Adipocyte (in vitro differentiated cells): ENCODE measurements around the gene CLDN1.

Experiments
- DNase-seq: peaks from one replicate; pipeline ENCODE4 v3.0.0-alpha.2; 2015; ENCODE audit warnings: low read depth
- H3K27me3 ChIP-seq: replicated peaks from 2 replicates; pipeline ENCODE4 v1.7.0; 2013; ENCODE audit warnings: mild to moderate bottlenecking, low read length, moderate library complexity; ENCODE audit not compliant: control insufficient read depth, insufficient read depth
- H3K36me3 ChIP-seq: 2 replicates; pipeline ENCODE4 v1.7.0; 2013; ENCODE audit warnings: low read length, mild to moderate bottlenecking, moderate library complexity; ENCODE audit not compliant: control insufficient read depth, insufficient read depth, severe bottlenecking
- H3K4me1 ChIP-seq: 2 replicates; pipeline ENCODE4 v1.7.0; 2013; ENCODE audit warnings: mild to moderate bottlenecking, low read length, moderate library complexity; ENCODE audit not compliant: control insufficient read depth, insufficient read depth
- H3K4me3 ChIP-seq: 2 replicates; pipeline ENCODE4 v1.7.0; 2013; ENCODE audit warnings: mild to moderate bottlenecking, low read length, moderate library complexity
- H3K9ac ChIP-seq: 2 replicates; pipeline ENCODE4 v1.7.0; 2013; ENCODE audit warnings: mild to moderate bottlenecking, low read length, moderate library complexity
- H3K9me3 ChIP-seq: 2 replicates; pipeline ENCODE4 v1.7.0; 2013; ENCODE audit warnings: mild to moderate bottlenecking, low read length, moderate library complexity; ENCODE audit not compliant: control insufficient read depth

Gene CLDN1, protein sequence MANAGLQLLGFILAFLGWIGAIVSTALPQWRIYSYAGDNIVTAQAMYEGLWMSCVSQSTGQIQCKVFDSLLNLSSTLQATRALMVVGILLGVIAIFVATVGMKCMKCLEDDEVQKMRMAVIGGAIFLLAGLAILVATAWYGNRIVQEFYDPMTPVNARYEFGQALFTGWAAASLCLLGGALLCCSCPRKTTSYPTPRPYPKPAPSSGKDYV

GRCh38 chr3:190321789-190322603, at the start of gene CLDN1:
TSS of gene CLDN1 (minus strand) at chr3:190322446. CDS start at chr3:190322206, 240 bp downstream.
- Histone ChIP-seq H3K9ac (peak within 1 kb of the TSS; percentile 57), H3K27me3 (peaks cover 12% of the 10 kb centered on the region), H3K9me3 (no peaks in the 10 kb centered on the region), H3K4me1 (peaks cover 18% of the 10 kb centered on the region), H3K36me3 (no peaks in the 10 kb centered on the region), H3K4me3 (peak within 1 kb of the TSS; percentile 77)
- peak; percentile 94 for DNase-seq

DNA sequence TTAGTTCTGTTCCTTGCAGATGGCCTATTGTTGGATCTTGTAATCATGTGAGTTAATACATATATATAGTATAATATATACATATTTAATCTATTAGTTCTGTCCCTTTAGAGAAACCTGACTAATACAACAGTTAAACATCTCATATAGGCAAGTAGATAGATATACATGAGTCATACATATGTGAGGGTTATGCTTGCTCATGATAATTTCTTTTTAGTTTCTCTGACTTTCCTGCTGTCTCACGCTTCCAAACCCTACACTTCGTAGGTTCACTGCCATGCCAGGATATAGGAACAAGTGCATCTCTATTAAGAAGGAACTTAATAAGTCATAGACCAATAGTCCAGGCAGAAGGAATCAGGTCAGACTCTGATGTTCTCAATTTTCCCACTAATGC, 48.9 kb upstream of the CLDN1 start:
- H3K9me3 ChIP-seq, result no peaks in the 10 kb centered on the region
- no peak overlapping the region for H3K9ac ChIP-seq
- no peak for DNase-seq
- no peaks in the 10 kb centered on the region for H3K4me1 ChIP-seq
- no peak overlapping the region for H3K4me3 ChIP-seq
- no peaks in the 10 kb centered on the region for H3K36me3 ChIP-seq
- no peaks in the 10 kb centered on the region for H3K27me3 ChIP-seq

GRCh38 chr3:190370369-190370768, 48.1 kb upstream of the CLDN1 start:
- H3K4me1 ChIP-seq, result no peaks in the 10 kb centered on the region
- DNase-seq, result no peak
- H3K27me3 ChIP-seq, result no peaks in the 10 kb centered on the region
- no peak overlapping the region for H3K9ac ChIP-seq
- no peaks in the 10 kb centered on the region for H3K9me3 ChIP-seq
- no peaks in the 10 kb centered on the region for H3K36me3 ChIP-seq
- no peak overlapping the region for H3K4me3 ChIP-seq

GRCh38 chr3:190369668-190370295, 47.5 kb upstream of the CLDN1 start:
- peak; percentile 29 for DNase-seq
- Histone ChIP-seq H3K9me3 (no peaks in the 10 kb centered on the region), H3K27me3 (no peaks in the 10 kb centered on the region), H3K4me3 (no peak overlapping the region), H3K9ac (no peak overlapping the region), H3K36me3 (no peaks in the 10 kb centered on the region), H3K4me1 (no peaks in the 10 kb centered on the region)

GRCh38 chr3:190368881-190369280, 46.6 kb upstream of the CLDN1 start:
- H3K4me1 ChIP-seq, result no peaks in the 10 kb centered on the region
- H3K9me3 ChIP-seq, result no peaks in the 10 kb centered on the region
- H3K27me3 ChIP-seq, result no peaks in the 10 kb centered on the region
- DNase-seq, result no peak
- H3K9ac ChIP-seq, result no peak overlapping the region
- H3K4me3 ChIP-seq, result no peak overlapping the region
- H3K36me3 ChIP-seq, result no peaks in the 10 kb centered on the region

- no peaks in the 10 kb centered on the region for H3K4me1 ChIP-seq
- no peak overlapping the region for H3K9ac ChIP-seq
- no peaks in the 10 kb centered on the region for H3K36me3 ChIP-seq
- DNase-seq, result peak; percentile 21
- H3K27me3 ChIP-seq, result no peaks in the 10 kb centered on the region
- no peak overlapping the region for H3K4me3 ChIP-seq
- H3K9me3 ChIP-seq, result no peaks in the 10 kb centered on the region
These were observed 43.9 kb upstream of the CLDN1 start for GRCh38 chr3:190366133-190366532.

DNA sequence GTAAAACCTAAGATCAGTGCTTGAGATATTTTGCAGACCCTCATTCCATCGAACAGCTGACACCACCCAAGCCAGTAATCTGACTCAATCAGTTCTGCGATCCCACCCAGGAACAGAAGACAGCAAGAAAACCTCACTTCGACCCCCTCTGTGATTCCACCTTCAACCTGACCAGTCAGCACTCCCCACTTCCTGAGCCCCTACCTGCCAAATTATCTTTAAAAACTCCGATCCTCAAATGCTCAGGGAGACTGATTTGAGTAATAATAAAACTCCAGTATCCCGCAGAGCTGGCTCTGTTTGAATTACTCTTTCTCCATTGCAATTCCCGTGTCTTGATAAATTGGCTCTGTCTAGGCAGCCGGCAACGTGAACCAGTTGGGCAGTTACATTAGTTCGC, 40.0 kb upstream of the CLDN1 start:
- no peak overlapping the region for H3K9ac ChIP-seq
- H3K36me3 ChIP-seq, result no peaks in the 10 kb centered on the region
- no peaks in the 10 kb centered on the region for H3K27me3 ChIP-seq
- DNase-seq, result no peak
- no peaks in the 10 kb centered on the region for H3K4me1 ChIP-seq
- H3K4me3 ChIP-seq, result no peak overlapping the region
- no peaks in the 10 kb centered on the region for H3K9me3 ChIP-seq

GRCh38 chr3:190361791-190362190, 39.5 kb upstream of the CLDN1 start:
- no peaks in the 10 kb centered on the region for H3K4me1 ChIP-seq
- H3K9ac ChIP-seq, result no peak overlapping the region
- no peaks in the 10 kb centered on the region for H3K9me3 ChIP-seq
- no peaks in the 10 kb centered on the region for H3K36me3 ChIP-seq
- no peaks in the 10 kb centered on the region for H3K27me3 ChIP-seq
- H3K4me3 ChIP-seq, result no peak overlapping the region
- DNase-seq, result no peak

DNA sequence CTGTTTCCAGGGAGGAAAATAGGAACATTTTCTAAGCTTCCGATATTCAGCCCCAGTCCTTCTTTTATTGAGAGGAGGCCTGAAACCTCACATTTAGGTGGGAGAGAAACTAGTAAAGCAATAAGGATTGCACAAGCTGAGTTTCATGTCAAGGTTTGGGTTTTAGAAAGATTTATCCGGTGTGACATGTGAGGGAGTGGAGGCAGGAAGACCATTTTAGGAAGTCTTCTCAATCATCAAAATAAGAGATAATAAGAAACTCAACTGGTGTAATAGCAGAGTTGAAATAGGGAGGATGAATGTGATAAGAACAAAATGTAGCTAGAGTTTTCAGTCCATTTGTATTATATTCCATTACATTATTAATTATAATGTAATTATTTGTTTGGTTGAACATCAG, 38.0 kb upstream of the CLDN1 start:
- H3K9me3 ChIP-seq, result no peaks in the 10 kb centered on the region
- no peaks in the 10 kb centered on the region for H3K27me3 ChIP-seq
- H3K9ac ChIP-seq, result no peak overlapping the region
- no peak overlapping the region for H3K4me3 ChIP-seq
- no peaks in the 10 kb centered on the region for H3K36me3 ChIP-seq
- H3K4me1 ChIP-seq, result no peaks in the 10 kb centered on the region
- DNase-seq, result no peak

DNA sequence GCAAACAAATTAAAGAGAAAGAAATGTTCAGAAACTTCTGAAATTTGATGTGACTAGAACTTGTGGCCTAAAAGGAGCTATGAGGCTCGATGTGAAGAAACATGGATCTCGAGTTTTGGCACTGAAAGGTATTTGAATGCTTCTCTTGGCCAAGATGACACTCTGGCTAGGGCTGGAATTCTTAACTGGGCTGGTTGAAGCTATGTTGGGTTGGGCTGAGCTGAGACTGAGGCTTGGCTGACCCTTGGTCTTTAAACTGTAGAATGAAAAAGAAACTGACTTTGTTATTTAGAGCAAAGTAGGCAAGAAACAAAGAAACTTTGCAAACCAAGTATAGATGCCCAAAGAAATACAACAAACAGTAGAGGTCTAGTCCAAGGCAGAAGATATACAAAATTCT, 37.6 kb upstream of the CLDN1 start:
- no peak overlapping the region for H3K4me3 ChIP-seq
- DNase-seq, result no peak
- H3K9me3 ChIP-seq, result no peaks in the 10 kb centered on the region
- H3K4me1 ChIP-seq, result no peaks in the 10 kb centered on the region
- H3K36me3 ChIP-seq, result no peaks in the 10 kb centered on the region
- no peak overlapping the region for H3K9ac ChIP-seq
- H3K27me3 ChIP-seq, result no peaks in the 10 kb centered on the region

DNA sequence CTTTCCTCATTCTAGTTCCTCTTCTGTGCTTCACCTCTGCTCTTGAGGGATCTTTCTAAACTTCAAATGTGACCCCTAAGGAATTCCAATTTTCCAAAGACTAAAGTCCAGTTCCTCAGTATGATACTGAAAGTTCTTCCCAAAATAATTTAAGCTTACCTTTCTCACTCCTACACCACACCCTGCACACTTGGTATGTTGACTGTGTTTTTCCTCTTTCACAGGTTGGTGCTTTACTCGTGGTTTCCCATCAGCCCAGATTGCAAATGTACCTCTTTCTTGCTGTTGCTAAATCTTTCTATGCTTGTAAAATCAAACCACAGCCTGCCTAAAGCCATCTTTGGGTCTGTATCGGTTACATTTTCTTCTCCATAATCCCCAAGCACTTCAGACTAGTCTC, 35.2 kb upstream of the CLDN1 start:
- H3K4me3 ChIP-seq, result no peak overlapping the region

More for the DNA sequence above, 35.2 kb upstream of the CLDN1 start:
- DNase-seq, result no peak
- Histone ChIP-seq H3K36me3 (no peaks in the 10 kb centered on the region), H3K4me1 (no peaks in the 10 kb centered on the region), H3K27me3 (no peaks in the 10 kb centered on the region), H3K9ac (no peak overlapping the region), H3K9me3 (peaks cover 3% of the 10 kb centered on the region)
